H1 (cell line): ENCODE measurements around the gene CST6. TPM values are rescaled to one million over a fixed set of nuclear protein-coding genes. Genes with fewer than 3 reads are reported as not detected.
A peak's percentile ranks its signal among the peaks of the same experiment; 100 is the strongest.

ENCODE experiments used
- ASH2L ChIP-seq: fragments of 200-600, 300-600 bp; sonication (generic); IDR thresholded peaks from one replicate; pipeline ENCODE4 v1.7.1; 2017; ENCODE audit warnings: low read length
- EGR1 ChIP-seq: IDR thresholded peaks from 2 replicates; pipeline ENCODE4 v1.6.1; 2011; ENCODE audit warnings: low read depth, low read length, borderline replicate concordance
- JUN ChIP-seq: IDR thresholded peaks from 2 replicates; pipeline ENCODE4 v1.6.1; 2011; ENCODE audit warnings: low read depth, mild to moderate bottlenecking, improper control_type of control experiment, low read length
- RAD21 ChIP-seq, 2 experiments: IDR thresholded peaks in 1 of 2; conservative IDR thresholded peaks in 1 of 2; 2 replicates each; pipeline ENCODE4 v1.6.1; 2011; ENCODE audit warnings: low read depth in 2 of 2, low read length in 2 of 2, improper control_type of control experiment in 1 of 2, inconsistent platforms in 1 of 2, mild to moderate bottlenecking in 1 of 2, moderate library complexity in 1 of 2
- RFX5 ChIP-seq: IDR thresholded peaks from 2 replicates; pipeline ENCODE4 v1.6.1; 2011; ENCODE audit warnings: low read depth, low read length, improper control_type of control experiment, borderline replicate concordance
- RNF2 ChIP-seq: fragments of 200-900, 300-1000 bp; sonication (generic); IDR thresholded peaks from 2 replicates; pipeline ENCODE4 v1.7.1; 2016; ENCODE audit warnings: borderline replicate concordance, low read depth, mild to moderate bottlenecking, antibody characterized with exemption, low read length; ENCODE audit not compliant: poor library complexity, severe bottlenecking; ENCODE audit errors: missing control alignments
- SUZ12 ChIP-seq: fragments of 200-600 bp; sonication (generic); IDR thresholded peaks from 2 replicates; pipeline ENCODE4 v1.6.1; 2012; ENCODE audit warnings: mild to moderate bottlenecking, inconsistent platforms, low read length, moderate library complexity, mixed read lengths
- TAF1 ChIP-seq: IDR thresholded peaks from 2 replicates; pipeline ENCODE4 v1.6.1; 2011; ENCODE audit warnings: mild to moderate bottlenecking, low read depth, low read length
- TCF12 ChIP-seq: IDR thresholded peaks from 2 replicates; pipeline ENCODE4 v1.6.1; 2011; ENCODE audit warnings: low read depth, mild to moderate bottlenecking, low read length
- polyA plus RNA-seq, 7 experiments: library from polyadenylated mRNA; depleted of rRNA in 3 of 7; stranded (reverse) in 5 of 7; unstranded in 2 of 7; fragments of >200 nt in 5 of 7; fragments of 200-250 nt in 2 of 7; gene quantifications; 1 replicate in 5 of 7; 2 replicates in 1 of 7; 4 replicates in 1 of 7; pipeline versions ENCODE4 v1.2.1 to v1.2.3, GENCODE V29; 2011 to 2013; ENCODE audit warnings: missing spikeins in 2 of 7, mixed read lengths in 2 of 7
- total RNA-seq: library from RNA; stranded (reverse); fragmentation: NEBNext Ultra II Directional; extraction: Animal tissue kit (Norgen Biotek cat#: 25700); gene quantifications from 2 replicates; pipeline ENCODE4 v1.2.1, GENCODE V29; 2021
- TF ChIP-seq, protein P1 (sequence below): fragments of 300-600 bp; sonication (generic); IDR thresholded peaks from 2 replicates; pipeline ENCODE4 v1.7.1; 2012; ENCODE audit warnings: low read length, moderate library complexity, mild to moderate bottlenecking, inconsistent platforms; ENCODE audit not compliant: insufficient replicate concordance

Gene CST6
- total and polyA plus RNA-seq, 2 of the 8 experiments (the other 6 are each of a cell fraction or from before 2014, with no cell fraction given), result 1.6 to 7.6 TPM

DNA sequence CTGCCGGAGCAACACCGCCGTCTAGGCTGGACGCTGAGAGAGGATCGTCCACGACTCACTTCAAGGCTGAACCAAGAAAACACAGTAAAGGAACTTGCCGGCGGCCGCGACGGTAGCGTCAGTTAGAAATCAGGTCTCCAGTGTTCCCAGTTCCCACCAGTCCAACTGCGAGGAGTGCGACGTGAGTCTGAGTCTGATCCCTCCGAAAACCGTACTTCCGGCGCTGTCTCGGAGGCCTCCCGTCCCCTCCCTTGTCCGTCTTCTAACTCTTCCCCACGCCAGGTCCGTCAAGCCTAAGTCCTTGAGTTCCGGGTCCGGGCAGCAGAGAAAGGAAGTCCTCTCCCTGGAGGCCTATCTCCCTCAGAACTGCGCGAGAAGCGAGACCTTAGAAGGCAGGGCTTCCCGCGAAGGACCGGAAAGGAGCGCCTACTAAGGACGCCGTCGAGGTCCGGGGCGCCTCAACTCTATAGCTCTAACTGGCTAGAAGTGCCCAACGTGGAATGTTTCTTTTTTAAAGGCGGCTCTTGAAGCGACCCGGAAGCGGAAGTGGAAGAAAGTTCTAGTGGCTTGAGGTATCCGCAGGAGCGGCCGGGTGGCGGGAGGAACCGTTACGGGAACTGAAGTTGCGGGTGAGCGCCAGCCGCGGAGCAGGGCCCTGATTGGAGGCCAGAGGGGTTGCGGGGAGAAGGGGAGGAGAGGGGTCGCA lies 9.7 kb upstream of the CST6 start, which contains the start of the genes BANF1 and EIF1AD (continued):
- TF ChIP-seq EGR1, result peak; percentile 73; the same call in 1 of the 2 replicates
- TF ChIP-seq, protein P1, sequence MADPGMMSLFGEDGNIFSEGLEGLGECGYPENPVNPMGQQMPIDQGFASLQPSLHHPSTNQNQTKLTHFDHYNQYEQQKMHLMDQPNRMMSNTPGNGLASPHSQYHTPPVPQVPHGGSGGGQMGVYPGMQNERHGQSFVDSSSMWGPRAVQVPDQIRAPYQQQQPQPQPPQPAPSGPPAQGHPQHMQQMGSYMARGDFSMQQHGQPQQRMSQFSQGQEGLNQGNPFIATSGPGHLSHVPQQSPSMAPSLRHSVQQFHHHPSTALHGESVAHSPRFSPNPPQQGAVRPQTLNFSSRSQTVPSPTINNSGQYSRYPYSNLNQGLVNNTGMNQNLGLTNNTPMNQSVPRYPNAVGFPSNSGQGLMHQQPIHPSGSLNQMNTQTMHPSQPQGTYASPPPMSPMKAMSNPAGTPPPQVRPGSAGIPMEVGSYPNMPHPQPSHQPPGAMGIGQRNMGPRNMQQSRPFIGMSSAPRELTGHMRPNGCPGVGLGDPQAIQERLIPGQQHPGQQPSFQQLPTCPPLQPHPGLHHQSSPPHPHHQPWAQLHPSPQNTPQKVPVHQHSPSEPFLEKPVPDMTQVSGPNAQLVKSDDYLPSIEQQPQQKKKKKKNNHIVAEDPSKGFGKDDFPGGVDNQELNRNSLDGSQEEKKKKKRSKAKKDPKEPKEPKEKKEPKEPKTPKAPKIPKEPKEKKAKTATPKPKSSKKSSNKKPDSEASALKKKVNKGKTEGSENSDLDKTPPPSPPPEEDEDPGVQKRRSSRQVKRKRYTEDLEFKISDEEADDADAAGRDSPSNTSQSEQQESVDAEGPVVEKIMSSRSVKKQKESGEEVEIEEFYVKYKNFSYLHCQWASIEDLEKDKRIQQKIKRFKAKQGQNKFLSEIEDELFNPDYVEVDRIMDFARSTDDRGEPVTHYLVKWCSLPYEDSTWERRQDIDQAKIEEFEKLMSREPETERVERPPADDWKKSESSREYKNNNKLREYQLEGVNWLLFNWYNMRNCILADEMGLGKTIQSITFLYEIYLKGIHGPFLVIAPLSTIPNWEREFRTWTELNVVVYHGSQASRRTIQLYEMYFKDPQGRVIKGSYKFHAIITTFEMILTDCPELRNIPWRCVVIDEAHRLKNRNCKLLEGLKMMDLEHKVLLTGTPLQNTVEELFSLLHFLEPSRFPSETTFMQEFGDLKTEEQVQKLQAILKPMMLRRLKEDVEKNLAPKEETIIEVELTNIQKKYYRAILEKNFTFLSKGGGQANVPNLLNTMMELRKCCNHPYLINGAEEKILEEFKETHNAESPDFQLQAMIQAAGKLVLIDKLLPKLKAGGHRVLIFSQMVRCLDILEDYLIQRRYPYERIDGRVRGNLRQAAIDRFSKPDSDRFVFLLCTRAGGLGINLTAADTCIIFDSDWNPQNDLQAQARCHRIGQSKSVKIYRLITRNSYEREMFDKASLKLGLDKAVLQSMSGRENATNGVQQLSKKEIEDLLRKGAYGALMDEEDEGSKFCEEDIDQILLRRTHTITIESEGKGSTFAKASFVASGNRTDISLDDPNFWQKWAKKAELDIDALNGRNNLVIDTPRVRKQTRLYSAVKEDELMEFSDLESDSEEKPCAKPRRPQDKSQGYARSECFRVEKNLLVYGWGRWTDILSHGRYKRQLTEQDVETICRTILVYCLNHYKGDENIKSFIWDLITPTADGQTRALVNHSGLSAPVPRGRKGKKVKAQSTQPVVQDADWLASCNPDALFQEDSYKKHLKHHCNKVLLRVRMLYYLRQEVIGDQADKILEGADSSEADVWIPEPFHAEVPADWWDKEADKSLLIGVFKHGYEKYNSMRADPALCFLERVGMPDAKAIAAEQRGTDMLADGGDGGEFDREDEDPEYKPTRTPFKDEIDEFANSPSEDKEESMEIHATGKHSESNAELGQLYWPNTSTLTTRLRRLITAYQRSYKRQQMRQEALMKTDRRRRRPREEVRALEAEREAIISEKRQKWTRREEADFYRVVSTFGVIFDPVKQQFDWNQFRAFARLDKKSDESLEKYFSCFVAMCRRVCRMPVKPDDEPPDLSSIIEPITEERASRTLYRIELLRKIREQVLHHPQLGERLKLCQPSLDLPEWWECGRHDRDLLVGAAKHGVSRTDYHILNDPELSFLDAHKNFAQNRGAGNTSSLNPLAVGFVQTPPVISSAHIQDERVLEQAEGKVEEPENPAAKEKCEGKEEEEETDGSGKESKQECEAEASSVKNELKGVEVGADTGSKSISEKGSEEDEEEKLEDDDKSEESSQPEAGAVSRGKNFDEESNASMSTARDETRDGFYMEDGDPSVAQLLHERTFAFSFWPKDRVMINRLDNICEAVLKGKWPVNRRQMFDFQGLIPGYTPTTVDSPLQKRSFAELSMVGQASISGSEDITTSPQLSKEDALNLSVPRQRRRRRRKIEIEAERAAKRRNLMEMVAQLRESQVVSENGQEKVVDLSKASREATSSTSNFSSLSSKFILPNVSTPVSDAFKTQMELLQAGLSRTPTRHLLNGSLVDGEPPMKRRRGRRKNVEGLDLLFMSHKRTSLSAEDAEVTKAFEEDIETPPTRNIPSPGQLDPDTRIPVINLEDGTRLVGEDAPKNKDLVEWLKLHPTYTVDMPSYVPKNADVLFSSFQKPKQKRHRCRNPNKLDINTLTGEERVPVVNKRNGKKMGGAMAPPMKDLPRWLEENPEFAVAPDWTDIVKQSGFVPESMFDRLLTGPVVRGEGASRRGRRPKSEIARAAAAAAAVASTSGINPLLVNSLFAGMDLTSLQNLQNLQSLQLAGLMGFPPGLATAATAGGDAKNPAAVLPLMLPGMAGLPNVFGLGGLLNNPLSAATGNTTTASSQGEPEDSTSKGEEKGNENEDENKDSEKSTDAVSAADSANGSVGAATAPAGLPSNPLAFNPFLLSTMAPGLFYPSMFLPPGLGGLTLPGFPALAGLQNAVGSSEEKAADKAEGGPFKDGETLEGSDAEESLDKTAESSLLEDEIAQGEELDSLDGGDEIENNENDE, result no peak
- TF ChIP-seq RFX5, result no peak
- 0 out of 4 replicates have a peak, but pooled peaks of 1 of the 2 experiments have one; percentile 0 for TF ChIP-seq RAD21 (IDR thresholded peaks at IDR 0.05 in 1 of 2, conservative IDR thresholded peaks at IDR 0.05 in 1 of 2; ENCODE audit: low read depth in 2 of 2, low read length in 2 of 2)
- peak; percentile 32; the same call in 1 of the 2 replicates for TF ChIP-seq JUN
- TF ChIP-seq RNF2, result no peak
- peak; percentile 96 for TF ChIP-seq ASH2L
- TF ChIP-seq TAF1, result peak; percentile 96
- no peak for TF ChIP-seq SUZ12
- TF ChIP-seq TCF12, result no peak
